Heart left ventricle (tissue), 16 donors: ENCODE data around the gene EFHC1. TPM values are rescaled to one million over a fixed set of nuclear protein-coding genes. Genes with fewer than 3 reads are reported as not detected.

Experiments
- ATAC-seq, 4 donors: fragments of 200-7000 bp; cut with Tn5 transposase; one replicate each; pipeline ENCODE4 v1.9.1; 2020 to 2022; ENCODE audit warnings: moderate library complexity in 4 of 4, mild to moderate bottlenecking in 3 of 4, moderate number of reproducible peaks in 1 of 4
- DNase-seq, 5 donors: peaks; one replicate each; pipeline ENCODE4 v3.0.0-alpha.2; 2020
- H3K27ac ChIP-seq, 12 donors: fragments of 200-600 bp; sonication (generic) in 4 of 12; one replicate each; pipeline versions ENCODE4 v1.5.0 to v1.8.0; 2016 to 2022; ENCODE audit warnings: mild to moderate bottlenecking in 2 of 12
- H3K27me3 ChIP-seq, 9 donors: fragments of 200-600 bp; sonication (generic) in 2 of 9; one replicate each; pipeline versions ENCODE4 v1.5.1 to v1.8.0; 2016 to 2022; ENCODE audit warnings: mild to moderate bottlenecking in 3 of 9
- H3K36me3 ChIP-seq, 9 donors: fragments of 200-600 bp; sonication (generic) in 2 of 9; one replicate each; pipeline versions ENCODE4 v1.5.0 to v1.8.0; 2018 to 2022; ENCODE audit warnings: mild to moderate bottlenecking in 2 of 9
- H3K4me1 ChIP-seq, 12 donors: fragments of 200-600 bp; sonication (generic) in 4 of 12; one replicate each; pipeline versions ENCODE4 v1.5.0 to v1.8.0; 2016 to 2022; ENCODE audit warnings: mild to moderate bottlenecking in 3 of 12
- H3K4me3 ChIP-seq, 12 donors: fragments of 200-600 bp; sonication (generic) in 4 of 12; one replicate each; pipeline versions ENCODE4 v1.5.0 to v1.8.0; 2017 to 2022; ENCODE audit warnings: mild to moderate bottlenecking in 9 of 12, moderate library complexity in 4 of 12
- H3K9me3 ChIP-seq, 12 donors: fragments of 200-600 bp; sonication (generic) in 4 of 12; one replicate each; pipeline versions ENCODE4 v1.5.0 to v1.8.0; 2016 to 2022; ENCODE audit warnings: mild to moderate bottlenecking in 1 of 12
- CTCF ChIP-seq, 12 donors: fragments of 200-600 bp; sonication (generic) in 4 of 12; IDR thresholded peaks; one replicate each; pipeline versions ENCODE4 v1.5.0 to v1.8.0; 2018 to 2022; ENCODE audit warnings: antibody characterized with exemption in 12 of 12, mild to moderate bottlenecking in 5 of 12
- POLR2A ChIP-seq, 2 donors: fragments of 450-650 bp; IDR thresholded peaks; one replicate each; pipeline ENCODE4 v1.6.1; 2017; ENCODE audit warnings: antibody characterized with exemption in 2 of 2, mild to moderate bottlenecking in 2 of 2, moderate library complexity in 2 of 2
- WGBS, 4 donors: extraction: QIAGEN DNeasy Blood & Tissue Kit in 2 of 4; methylation state at CpG; one replicate each; pipeline versions ENCODE4 v1.1.5 to v1.1.7; 2013 to 2018; 5-methylcytosine and 5-hydroxymethylcytosine counted together
- intact Hi-C, 10 donors: fragments of 100-400 bp; cut with DNase I; formaldehyde crosslinking; loops; one replicate each; pipeline versions ENCODE4 v1.11.1 to v1.14.2; 2022
- polyA plus RNA-seq, 2 donors: library from polyadenylated mRNA; stranded (reverse); fragments of 200-250 nt; gene quantifications; one replicate each; pipeline ENCODE4 v1.2.3, GENCODE V29; 2013
- total RNA-seq, 9 donors: library from RNA; depleted of rRNA in 2 of 9; stranded (reverse); fragments of >200 nt in 2 of 9; fragmentation: NEBNext Ultra II Directional in 3 of 9; extraction: Animal tissue kit (Norgen Biotek cat#: 25700) in 3 of 9; gene quantifications; one replicate each; pipeline versions ENCODE4 v1.1.0 to v1.2.4, GENCODE V29; 2016 to 2023
- donor health status: ischemic (EF 13 %, LVEDD 7.1; RV severe dilation, severe dysfunction).
- donor health status: healthy with polysubstance abuse.
- donor health status: DM: no; HTN: yes; CAD: no.
- donor health status: DM: no; HTN: no; CAD: no.
- donor health status: ischemic (EF 25% LVEDD 6.9; RV normal size, moderate dysfunction).
- donor health status: ischemic (EF 25% LVEDD 5.7; RV mildly dilated, moderate dysfunction).
- donor health status: healthy.
- donor health status: DM: yes; HTN: yes; CAD: no.
- donor health status: ischemic (EF 35%, LVEDD 5.7; RV mildly dilated, moderate dysfunction).
- donor health status: nonischemic (EF 11% LVEDD 7.7; RV severe dilation, severe dysfunction).
- donor health status: DM: yes; HTN: yes; CAD: no.
- donor health status: PGD.
- donor health status: ischemic (EF 29% LVEDD 5.4; RV normal size, mild dysfunction).
- donor health status: nonischemic (EF 23%, LVEDD 6.1; RV moderate dilation, normal function).

EFHC1 gene
- total and polyA plus RNA-seq, 11 donors = 2.6 to 14.4 (median 4.3) TPM

- Histone ChIP-seq H3K9me3 (peaks cover 0 to 4% (median 0%) of the 10 kb centered on the region in 12 donors), H3K27ac (peak overlapping the region; percentile 57 to 97 (median 82)), H3K4me1 (peaks cover 0 to 57% (median 32%) of the 10 kb centered on the region in 12 donors), H3K36me3 (peaks cover 0 to 23% (median 12%) of the 10 kb centered on the region in 9 donors), H3K4me3 (no peak overlapping the region), H3K27me3 (no peaks in the 10 kb centered on the region)
- TF ChIP-seq CTCF (IDR thresholded peaks at IDR 0.05) (no peak), POLR2A (IDR thresholded peaks at IDR 0.05) (no peak)
- DNase-seq (peak in 4 of 5 donors; percentile 69 to 79 (median 70)), ATAC-seq (peak in 3 of 4 donors; percentile 27 to 49 (median 40))
- WGBS, 4 donors = 49 to 52% (median 50%) methylated on average over 14 of the region's 14 CpGs
- intact Hi-C loops = loop anchor here in 9 of 10 donors (2.0 to 10.0 kb wide), 5 partner anchors 76 to 167 kb away; partner anchors contain the start of gene EFHC1 (in 5 of the 9)
Observed at GRCh38 chr6:52497652-52498408, 77.7 kb downstream of the EFHC1 start.

DNA sequence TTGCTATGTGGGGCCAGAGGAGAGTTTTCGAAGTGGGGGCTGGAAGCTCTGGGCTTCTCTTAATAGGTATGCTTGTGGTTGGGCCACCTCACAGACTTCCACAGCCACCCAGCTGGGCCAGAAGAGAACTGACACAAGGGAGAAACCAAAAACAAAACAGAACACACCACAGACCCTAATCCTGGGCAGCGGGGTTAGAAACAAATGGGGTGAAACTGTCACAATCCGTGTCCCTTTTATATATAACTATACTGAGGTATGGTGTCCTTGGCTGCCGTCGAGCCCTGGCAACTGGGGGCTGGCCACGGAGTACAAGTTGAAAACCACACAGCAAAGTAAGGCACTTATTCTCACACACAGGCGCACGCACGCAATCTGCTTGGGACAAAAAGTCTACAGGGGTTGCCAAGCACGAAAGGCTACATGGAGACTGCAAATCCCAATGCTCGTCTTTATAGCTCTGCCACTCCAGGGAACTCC lies 78.4 kb downstream of the EFHC1 start:
- 66 to 80% (median 73%) methylated on average over 11 of the region's 11 CpGs for whole genome bisulfite sequencing, 4 donors
- intact Hi-C loops = loop anchor here (1.0 to 10.0 kb wide), 6 partner anchors 76 to 166 kb away; partner anchors contain the start of gene EFHC1 (in 7 of the 10)
- Histone ChIP-seq H3K36me3 (peaks cover 0 to 24% (median 14%) of the 10 kb centered on the region in 9 donors), H3K27ac (peak overlapping the region; percentile 57 to 97 (median 82)), H3K4me1 (peaks cover 3 to 64% (median 38%) of the 10 kb centered on the region in 12 donors), H3K4me3 (no peak overlapping the region), H3K27me3 (no peaks in the 10 kb centered on the region), H3K9me3 (peaks cover 0 to 4% (median 0%) of the 10 kb centered on the region in 12 donors)
- no peak for TF ChIP-seq CTCF (IDR thresholded peaks at IDR 0.05)
- no peak for TF ChIP-seq POLR2A (IDR thresholded peaks at IDR 0.05)
- ATAC-seq (peak in 1 of 4 donors; percentile 4), DNase-seq (no peak)

GRCh38 chr6:52499026-52499425 lies 78.9 kb downstream of the EFHC1 start:
- TF ChIP-seq CTCF (IDR thresholded peaks at IDR 0.05) = no peak
- no peak for TF ChIP-seq POLR2A (IDR thresholded peaks at IDR 0.05)
- intact Hi-C loops = loop anchor here (1.0 to 10.0 kb wide), 6 partner anchors 77 to 166 kb away; partner anchors contain the start of gene EFHC1 (in 7 of the 10)
- no peaks in the 10 kb centered on the region for H3K27me3 ChIP-seq
- peaks cover 0 to 24% (median 14%) of the 10 kb centered on the region in 9 donors for H3K36me3 ChIP-seq
- 28 to 46% (median 38%) methylated on average over 1 of the region's 1 CpG for WGBS, 4 donors
- H3K9me3 ChIP-seq = peaks cover 0 to 4% (median 0%) of the 10 kb centered on the region in 12 donors
- H3K4me1 ChIP-seq = peaks cover 7 to 68% (median 42%) of the 10 kb centered on the region in 12 donors
- no peak overlapping the region for H3K4me3 ChIP-seq
- DNase-seq (no peak), ATAC-seq (no peak)
- peak overlapping the region; percentile 57 to 97 (median 82) for H3K27ac ChIP-seq
